Endometrium (tissue), 2 donors: ENCODE data around the gene HLF.

Source experiments
- FAIRE-seq: peaks from 2 replicates; lab custom pipeline; 2012; peaks lifted over from hg19 to GRCh38; lab: Jason Lieb, UNC
- donor health status: control.
- donor health status: control.

Gene HLF

GRCh38 chr17:55308613-55309391 lies 44.0 kb downstream of the HLF start:
- FAIRE-seq, result no peak

- FAIRE-seq, result no peak
These were observed 47.1 kb downstream of the HLF start for GRCh38 chr17:55311767-55312375.

- FAIRE-seq, result no peak
These were observed 48.1 kb downstream of the HLF start for GRCh38 chr17:55312852-55313251.

DNA sequence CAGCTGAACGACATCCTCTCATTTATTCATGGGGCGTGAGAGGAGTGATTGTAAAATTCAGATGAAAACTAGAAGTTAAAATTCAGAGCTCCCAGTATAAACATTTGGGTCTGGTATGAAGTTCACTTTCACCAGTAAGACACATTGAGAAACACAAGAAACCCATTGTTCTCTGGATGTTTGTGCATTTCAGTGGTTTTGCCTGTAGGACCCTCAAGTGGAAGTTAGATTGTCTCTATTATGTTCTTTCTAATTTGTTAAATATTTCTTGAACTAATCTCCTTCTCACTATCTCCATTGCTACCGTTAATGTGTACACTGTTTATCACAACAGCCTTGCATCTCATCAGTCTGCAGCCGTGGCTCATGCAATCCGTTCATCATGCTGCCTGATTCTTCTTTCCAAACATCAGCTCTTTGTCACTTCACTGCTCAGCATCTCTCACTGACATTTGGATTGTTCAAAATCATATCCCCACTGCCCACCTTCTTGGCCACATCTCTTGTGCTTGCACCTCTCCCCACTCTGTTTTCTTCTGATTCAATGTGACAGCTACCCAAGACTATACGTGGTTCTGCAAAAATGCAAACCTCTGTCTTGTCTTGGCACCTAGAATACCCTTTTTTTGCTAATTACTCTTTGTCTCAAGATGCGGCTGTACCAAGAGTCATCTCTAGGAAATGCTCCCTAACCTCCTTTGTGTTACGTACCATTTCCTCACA lies 49.5 kb downstream of the HLF start:
- no peak for FAIRE-seq

GRCh38 chr17:55314784-55315491 lies 50.2 kb downstream of the HLF start:
- no peak for FAIRE-seq

- FAIRE-seq, result no peak
These were observed 51.7 kb downstream of the HLF start for GRCh38 chr17:55316499-55316898.

- FAIRE-seq, result no peak
These were observed 52.5 kb downstream of the HLF start for GRCh38 chr17:55317284-55317683.

DNA sequence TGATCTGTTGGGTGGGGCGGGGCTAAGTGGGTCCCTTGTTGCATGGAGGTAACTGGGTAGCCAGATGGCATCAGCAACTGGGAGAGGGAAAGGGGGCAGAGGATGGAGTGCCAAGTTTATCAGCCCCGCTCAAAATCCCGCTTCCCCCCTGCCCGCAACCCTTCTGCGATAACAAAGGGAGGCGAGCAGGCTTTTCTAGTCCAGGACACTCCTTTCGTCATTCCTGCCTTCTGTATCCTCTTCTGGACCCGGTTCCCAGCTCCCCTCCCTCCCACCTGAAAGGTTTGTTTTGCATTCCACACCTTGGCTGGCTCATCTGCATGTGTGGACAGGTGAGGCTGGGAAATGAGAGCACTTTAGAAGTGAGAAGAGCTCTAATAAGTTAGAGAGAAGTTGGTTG lies 53.3 kb downstream of the HLF start:
- no peak for FAIRE-seq

- no peak for FAIRE-seq
These were observed 54.1 kb downstream of the HLF start for GRCh38 chr17:55318715-55319487.

GRCh38 chr17:55319933-55320593 lies 55.3 kb downstream of the HLF start:
- no peak for FAIRE-seq

DNA sequence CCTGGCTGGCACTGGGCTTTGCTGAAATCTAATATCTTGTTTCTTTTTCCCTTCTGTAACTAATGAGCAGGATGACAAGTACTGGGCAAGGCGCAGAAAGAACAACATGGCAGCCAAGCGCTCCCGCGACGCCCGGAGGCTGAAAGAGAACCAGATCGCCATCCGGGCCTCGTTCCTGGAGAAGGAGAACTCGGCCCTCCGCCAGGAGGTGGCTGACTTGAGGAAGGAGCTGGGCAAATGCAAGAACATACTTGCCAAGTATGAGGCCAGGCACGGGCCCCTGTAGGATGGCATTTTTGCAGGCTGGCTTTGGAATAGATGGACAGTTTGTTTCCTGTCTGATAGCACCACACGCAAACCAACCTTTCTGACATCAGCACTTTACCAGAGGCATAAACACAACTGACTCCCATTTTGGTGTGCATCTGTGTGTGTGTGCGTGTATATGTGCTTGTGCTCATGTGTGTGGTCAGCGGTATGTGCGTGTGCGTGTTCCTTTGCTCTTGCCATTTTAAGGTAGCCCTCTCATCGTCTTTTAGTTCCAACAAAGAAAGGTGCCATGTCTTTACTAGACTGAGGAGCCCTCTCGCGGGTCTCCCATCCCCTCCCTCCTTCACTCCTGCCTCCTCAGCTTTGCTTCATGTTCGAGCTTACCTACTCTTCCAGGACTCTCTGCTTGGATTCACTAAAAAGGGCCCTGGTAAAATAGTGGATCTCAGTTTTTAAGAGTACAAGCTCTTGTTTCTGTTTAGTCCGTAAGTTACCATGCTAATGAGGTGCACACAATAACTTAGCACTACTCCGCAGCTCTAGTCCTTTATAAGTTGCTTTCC lies 56.0 kb downstream of the HLF start:
- no peak for FAIRE-seq

- no peak for FAIRE-seq
These were observed 56.8 kb downstream of the HLF start for GRCh38 chr17:55321427-55322060.

- no peak for FAIRE-seq
These were observed 57.8 kb downstream of the HLF start for GRCh38 chr17:55322453-55322985.

- FAIRE-seq, result no peak
These were observed 58.9 kb downstream of the HLF start for GRCh38 chr17:55323518-55324295.

DNA sequence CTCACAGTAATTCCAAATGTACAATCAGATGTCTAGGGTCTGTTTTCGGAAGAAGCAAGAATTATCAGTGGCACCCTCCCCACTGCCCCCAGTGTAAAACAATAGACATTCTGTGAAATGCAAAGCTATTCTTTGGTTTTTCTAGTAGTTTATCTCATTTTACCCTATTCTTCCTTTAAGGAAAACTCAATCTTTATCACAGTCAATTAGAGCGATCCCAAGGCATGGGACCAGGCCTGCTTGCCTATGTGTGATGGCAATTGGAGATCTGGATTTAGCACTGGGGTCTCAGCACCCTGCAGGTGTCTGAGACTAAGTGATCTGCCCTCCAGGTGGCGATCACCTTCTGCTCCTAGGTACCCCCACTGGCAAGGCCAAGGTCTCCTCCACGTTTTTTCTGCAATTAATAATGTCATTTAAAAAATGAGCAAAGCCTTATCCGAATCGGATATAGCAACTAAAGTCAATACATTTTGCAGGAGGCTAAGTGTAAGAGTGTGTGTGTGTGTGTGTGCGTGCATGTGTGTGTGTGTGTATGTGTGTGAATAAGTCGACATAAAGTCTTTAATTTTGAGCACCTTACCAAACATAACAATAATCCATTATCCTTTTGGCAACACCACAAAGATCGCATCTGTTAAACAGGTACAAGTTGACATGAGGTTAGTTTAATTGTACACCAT lies 59.7 kb downstream of the HLF start:
- no peak for FAIRE-seq

DNA sequence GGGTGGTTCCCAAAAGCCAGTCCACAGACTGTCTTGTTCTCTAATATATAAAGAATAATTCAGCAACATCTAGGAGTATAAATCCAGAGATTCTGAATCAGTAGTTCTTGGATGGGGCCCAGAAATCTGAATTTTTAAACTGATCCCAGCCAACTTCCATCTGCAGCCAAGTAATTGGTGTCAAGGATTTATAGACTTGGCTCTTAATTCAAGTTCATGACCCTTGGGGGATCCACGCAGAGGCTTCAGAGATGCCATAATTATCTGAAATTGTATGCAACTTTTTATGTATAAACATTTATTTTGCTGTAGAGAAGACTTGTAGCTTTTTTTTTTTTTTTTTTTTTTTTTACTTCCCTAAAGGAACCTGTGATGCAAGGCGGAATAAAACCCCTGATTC lies 60.6 kb downstream of the HLF start:
- FAIRE-seq, result no peak

GRCh38 chr17:55326030-55326429 lies 61.3 kb downstream of the HLF start:
- no peak for FAIRE-seq
